MM.1S (cell line): ENCODE data around the gene KCNJ6.

Experiments
- CTCF ChIP-seq: fragments of 300-600 bp; sonication (generic); IDR thresholded peaks from 2 replicates; pipeline ENCODE4 v1.5.1; 2016; ENCODE audit warnings: antibody characterized with exemption, low read length, mixed read lengths
- EZH2 ChIP-seq: fragments of 300-600 bp; sonication (generic); optimal IDR thresholded peaks from 2 replicates; pipeline ENCODE3; 2017; ENCODE audit warnings: low read depth, mild to moderate bottlenecking, antibody characterized with exemption, low read length, mixed read lengths

GRCh38 chr21:37737996-37738395, 178.3 kb downstream of the KCNJ6 start:
- no peak for TF ChIP-seq CTCF
- no peak for TF ChIP-seq EZH2
